Panc1 (cell line): Measurements from ENCODE around the gene B3GNT4. TPM values are rescaled to one million over a fixed set of nuclear protein-coding genes. Genes with fewer than 3 reads are reported as not detected.

Experiments
- ATAC-seq: fragments of 200-7000 bp; cut with Tn5 transposase; 2 replicates; pipeline ENCODE4 v1.9.1; 2020; ENCODE audit warnings: mild to moderate bottlenecking, moderate library complexity
- BruUV-seq: library from RNA; stranded (reverse); fragments of 400-500 nt; replicated peaks from 2 replicates; lab custom pipeline; 2021; lab: Mats Ljungman, UMichigan
- CTCF ChIA-PET: fragments of 300-600 bp; sonication (Branson Sonifier 250); formaldehyde crosslinking; loops from one replicate; lab custom pipeline; 2022; ENCODE audit warnings: antibody characterized with exemption; lab: Charles Lee
- POLR2A ChIA-PET: fragments of 300-600 bp; sonication (Branson Sonifier 250); formaldehyde crosslinking; loops from one replicate; lab custom pipeline; 2022; ENCODE audit warnings: antibody characterized with exemption; lab: Charles Lee
- DNase-seq: peaks from one replicate; pipeline ENCODE4 v3.0.0-alpha.2; 2010; ENCODE audit warnings: low read depth, low spot score
- H3K27ac ChIP-seq: 2 replicates; pipeline ENCODE4 v1.5.1; 2011; ENCODE audit warnings: mild to moderate bottlenecking, low read length, inconsistent platforms
- H3K27me3 ChIP-seq: fragments of 200-500 bp; sonication (Bioruptor generic); 2 replicates; pipeline ENCODE4 v1.6.0; 2014; ENCODE audit warnings: low read length, inconsistent platforms; ENCODE audit not compliant: control insufficient read depth, insufficient read depth
- H3K36me3 ChIP-seq: fragments of 200-500 bp; sonication (Bioruptor generic); 2 replicates; pipeline ENCODE4 v1.5.1; 2014; ENCODE audit warnings: inconsistent platforms, mild to moderate bottlenecking, low read length, moderate library complexity; ENCODE audit not compliant: control insufficient read depth, insufficient read depth
- H3K4me1 ChIP-seq: 2 replicates; pipeline ENCODE4 v1.5.1; 2011; ENCODE audit warnings: inconsistent platforms, mild to moderate bottlenecking, low read length, moderate library complexity; ENCODE audit not compliant: control insufficient read depth, insufficient read depth
- H3K4me3 ChIP-seq, 2 experiments: 2 replicates each; pipeline ENCODE4 v1.5.1; 2011 to 2012; ENCODE audit warnings: low read depth in 2 of 2, low read length in 2 of 2, mild to moderate bottlenecking in 2 of 2, inconsistent platforms in 1 of 2, moderate library complexity in 1 of 2
- H3K9me3 ChIP-seq: fragments of 200-500 bp; sonication (Bioruptor generic); 2 replicates; pipeline ENCODE4 v1.5.1; 2014; ENCODE audit warnings: low read depth, mild to moderate bottlenecking, inconsistent platforms, low read length, moderate library complexity; ENCODE audit not compliant: control insufficient read depth, insufficient read depth
- CTCF ChIP-seq: fragments of 450-650 bp; IDR thresholded peaks from 2 replicates; pipeline ENCODE4 v1.5.1; 2017; ENCODE audit warnings: mild to moderate bottlenecking
- POLR2AphosphoS5 ChIP-seq: IDR thresholded peaks from 2 replicates; pipeline ENCODE4 v1.6.1; 2012; ENCODE audit warnings: mild to moderate bottlenecking, low read depth, low read length, moderate library complexity
- REST ChIP-seq, 2 experiments: IDR thresholded peaks; 2 replicates each; pipeline ENCODE4 v1.6.1; 2011 to 2012; ENCODE audit warnings: low read depth in 2 of 2, control low read depth in 1 of 2, low read length in 1 of 2, mild to moderate bottlenecking in 1 of 2, moderate library complexity in 1 of 2; ENCODE audit not compliant: insufficient read depth in 1 of 2
- SIN3A ChIP-seq: IDR thresholded peaks from 2 replicates; pipeline ENCODE4 v1.6.1; 2012; ENCODE audit warnings: low read depth, mild to moderate bottlenecking, low read length, moderate library complexity, borderline replicate concordance; ENCODE audit not compliant: insufficient read depth
- TCF7L2 ChIP-seq: IDR thresholded peaks from 2 replicates; pipeline ENCODE4 v1.6.1; 2011; ENCODE audit warnings: mild to moderate bottlenecking, low read depth, low read length, inconsistent platforms
- in situ Hi-C: cut with HindIII; loops from 2 replicates; pipeline ENCODE4 v1.10.0; 2016; ENCODE audit warnings: low sequenced_read_pairs, low pct_unique_long_range_greater_than_20kb
- intact Hi-C: fragments of 100-400 bp; cut with micrococcal nuclease; formaldehyde crosslinking; loops from one replicate; pipeline ENCODE4 v1.10.0; 2022; ENCODE audit not compliant: unreplicated experiment
- total RNA-seq: library from RNA; stranded (reverse); gene quantifications from one replicate; pipeline ENCODE4 v1.2.1, GENCODE V29; 2021; ENCODE audit not compliant: unreplicated experiment

The B3GNT4 gene
- total RNA-seq, 1 experiment from 2014 or later: 1.8 TPM

GRCh38 chr12:122184517-122184916 lies 19.0 kb upstream of the B3GNT4 start:
- ChIA-PET CTCF (no interaction called here), POLR2A (no interaction called here)
- intact Hi-C loops: loop anchor here (10.0 kb wide), 1 partner anchor 130 kb away; no protein-coding TSS in a partner anchor
- H3K9me3 ChIP-seq: no peaks in the 10 kb centered on the region
- in situ Hi-C loops: no loop called here
- ATAC-seq (no peak), DNase-seq (no peak)
- H3K36me3 ChIP-seq: no peaks in the 10 kb centered on the region
- TF ChIP-seq SIN3A (no peak), POLR2AphosphoS5 (no peak), REST (IDR thresholded peaks at IDR 0.05; ENCODE audit: insufficient read depth in 1 of 2, low read depth in 2 of 2, low read length in 1 of 2) (no peak), CTCF (no peak), TCF7L2 (no peak)
- H3K4me1 ChIP-seq: no peaks in the 10 kb centered on the region
- no peak overlapping the region for H3K4me3 ChIP-seq
- no TSS peak for BruUV-seq
- no peaks in the 10 kb centered on the region for H3K27me3 ChIP-seq
- H3K27ac ChIP-seq: no peak overlapping the region

- intact Hi-C loops (loop anchor here (10.0 kb wide), 1 partner anchor 130 kb away; no protein-coding TSS in a partner anchor), in situ Hi-C loops (no loop called here)
- Histone ChIP-seq H3K27me3 (no peaks in the 10 kb centered on the region), H3K4me1 (no peaks in the 10 kb centered on the region), H3K36me3 (no peaks in the 10 kb centered on the region), H3K4me3 (no peak overlapping the region), H3K9me3 (no peaks in the 10 kb centered on the region), H3K27ac (no peak overlapping the region)
- ChIA-PET POLR2A (no interaction called here), CTCF (no interaction called here)
- TF ChIP-seq REST (IDR thresholded peaks at IDR 0.05; ENCODE audit: insufficient read depth in 1 of 2, low read depth in 2 of 2, low read length in 1 of 2) (no peak), SIN3A (no peak), TCF7L2 (no peak), CTCF (no peak), POLR2AphosphoS5 (no peak)
- no peak for ATAC-seq
- BruUV-seq: no TSS peak
- DNase-seq: no peak
These were observed 18.4 kb upstream of the B3GNT4 start for GRCh38 chr12:122185079-122185478.
